ENCODE measurements around the gene C16orf96. TPM values are rescaled to one million over a fixed set of nuclear protein-coding genes. Genes with fewer than 3 reads are reported as not detected.

Gene C16orf96
- total RNA-seq, 1 experiment from 2014 or later = 0.10 TPM

- Histone ChIP-seq H3K4me3 (replicated peaks in 1 of 2; ENCODE audit: low read depth in 1 of 2, low read length in 2 of 2) (no peak overlapping the region), H3K9me3 (ENCODE audit: control insufficient read depth in 1 of 2, insufficient read depth in 1 of 2, low read depth in 1 of 2, low read length in 2 of 2) (peaks cover 3 to 6% of the 10 kb centered on the region in 2 experiments; a peak in 1 of 4 replicates), H4K20me1 (ENCODE audit: insufficient read depth) (no peaks in the 10 kb centered on the region), H3K79me2 (ENCODE audit: insufficient read depth, low read length) (peaks cover 74% of the 10 kb centered on the region), H3K36me3 (ENCODE audit: control insufficient read depth in 1 of 2, insufficient read depth in 2 of 2, low read length in 2 of 2) (peaks cover 0 to 2% of the 10 kb centered on the region in 2 experiments; a peak in 3 of 4 replicates), H3K9me2 (ENCODE audit: insufficient read depth) (no peaks in the 10 kb centered on the region), H2AFZ (ENCODE audit: low read depth, low read length, poor library complexity, severe bottlenecking) (no peak overlapping the region), H3K9ac (ENCODE audit: low read length) (no peak overlapping the region), H3K4me1 (ENCODE audit: control insufficient read depth in 1 of 2, insufficient read depth in 2 of 2, low read length in 2 of 2) (no peaks in the 10 kb centered on the region), H3K27ac (ENCODE audit: low read depth, low read length) (no peak overlapping the region), H3K4me2 (ENCODE audit: low read length) (no peak overlapping the region), H3K27me3 (ENCODE audit: insufficient read depth, low read length) (no peaks in the 10 kb centered on the region)
- DNase-seq (ENCODE audit: low read depth, low spot score) = no peak
- ChIA-PET CTCF (interaction anchor here (0.7 to 1.6 kb wide), 2 partner anchors 10 to 16 kb away, joined by 3 to 9 read pairs; partner anchors contain the start of gene MGRN1), RAD21 (ENCODE audit: low non-redundant PET in 1 of 2, low total read pairs in 2 of 2, uncharacterized antibody in 2 of 2, unreplicated experiment in 2 of 2) (no interaction called here), POLR2A (no interaction called here)
- no TSS peak for BruUV-seq (replicated peaks)
- no peak for ATAC-seq
- no peak for TF ChIP-seq POLR2AphosphoS5 (IDR thresholded peaks at IDR 0.05; ENCODE audit: low read depth, low read length)
- TF ChIP-seq REST (IDR thresholded peaks at IDR 0.05; ENCODE audit: low read depth) = no peak
- TF ChIP-seq JUND (IDR thresholded peaks at IDR 0.05) = no peak
- TF ChIP-seq ELF1 (IDR thresholded peaks at IDR 0.05; ENCODE audit: borderline replicate concordance, low read depth) = no peak
- TF ChIP-seq RAD21 (IDR thresholded peaks at IDR 0.05; ENCODE audit: low read depth) = no peak
- TF ChIP-seq SIN3A (IDR thresholded peaks at IDR 0.05; ENCODE audit: low read depth) = no peak
- intact Hi-C loops (cut with micrococcal nuclease) = no loop called here
Observed at GRCh38 chr16:4633910-4634635, 77.9 kb downstream of the C16orf96 start.
